ENCODE data around the gene COL9A1. TPM values are rescaled to one million over a fixed set of nuclear protein-coding genes. Genes with fewer than 3 reads are reported as not detected.
A peak's percentile ranks its signal among the peaks of the same experiment; 100 is the strongest.

Gene COL9A1
- polyA plus RNA-seq, 3 donors = 27.0 to 39.3 (median 32.3) TPM

- no peak for DNase-seq (ENCODE audit: low read depth in 3 of 3, low spot score in 2 of 3)
Measured at GRCh38 chr6:70234561-70235236, 68.2 kb downstream of the COL9A1 start.

DNA sequence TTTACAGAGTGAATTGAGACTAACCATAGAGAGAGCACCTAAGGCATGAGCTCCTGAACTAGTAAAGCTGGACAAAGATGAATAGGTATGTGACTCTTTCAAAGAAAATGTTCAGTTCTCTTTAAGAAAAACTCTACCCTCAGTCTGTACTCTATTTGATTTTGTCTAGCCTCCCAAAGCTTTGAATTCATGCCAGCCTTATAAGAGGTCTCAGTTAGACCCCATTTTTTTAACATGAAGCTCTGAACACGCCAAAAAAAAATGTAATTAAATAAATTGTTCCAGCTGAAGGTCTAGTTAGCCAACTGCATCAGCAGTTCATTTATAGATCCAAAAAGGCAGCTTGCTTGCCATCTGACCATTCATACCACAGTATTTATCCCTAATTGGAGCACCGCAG is 71.6 kb downstream of the COL9A1 start:
- no peak for DNase-seq (ENCODE audit: low read depth in 3 of 3, low spot score in 2 of 3)

DNA sequence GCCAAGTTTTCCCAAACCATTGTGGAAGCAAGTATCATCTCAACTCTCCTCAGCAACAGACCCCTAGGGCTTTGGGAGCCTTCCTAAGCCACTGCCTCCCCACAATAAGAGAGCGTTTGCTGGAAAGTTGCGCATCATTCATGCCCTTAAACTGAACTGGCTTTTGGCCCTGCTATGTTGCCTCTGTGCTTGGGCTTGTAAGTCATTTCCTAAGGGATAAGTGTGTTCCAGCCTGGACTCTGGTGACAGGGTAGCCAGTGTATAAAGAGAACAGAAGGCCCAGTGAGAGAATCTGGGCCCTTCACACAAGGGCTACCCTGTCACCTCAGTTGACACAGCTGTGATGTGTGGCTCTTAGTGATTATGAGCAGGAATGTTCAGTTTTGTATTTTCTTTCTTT is 77.8 kb downstream of the COL9A1 start:
- DNase-seq (ENCODE audit: low read depth in 3 of 3, low spot score in 2 of 3) = no peak

- no peak for DNase-seq (ENCODE audit: low read depth in 3 of 3, low spot score in 2 of 3)
Measured at GRCh38 chr6:70222439-70222749, 80.5 kb downstream of the COL9A1 start.

- DNase-seq (ENCODE audit: low read depth in 3 of 3, low spot score in 2 of 3) = no peak
Measured at GRCh38 chr6:70221715-70222438, 81.0 kb downstream of the COL9A1 start.

DNA sequence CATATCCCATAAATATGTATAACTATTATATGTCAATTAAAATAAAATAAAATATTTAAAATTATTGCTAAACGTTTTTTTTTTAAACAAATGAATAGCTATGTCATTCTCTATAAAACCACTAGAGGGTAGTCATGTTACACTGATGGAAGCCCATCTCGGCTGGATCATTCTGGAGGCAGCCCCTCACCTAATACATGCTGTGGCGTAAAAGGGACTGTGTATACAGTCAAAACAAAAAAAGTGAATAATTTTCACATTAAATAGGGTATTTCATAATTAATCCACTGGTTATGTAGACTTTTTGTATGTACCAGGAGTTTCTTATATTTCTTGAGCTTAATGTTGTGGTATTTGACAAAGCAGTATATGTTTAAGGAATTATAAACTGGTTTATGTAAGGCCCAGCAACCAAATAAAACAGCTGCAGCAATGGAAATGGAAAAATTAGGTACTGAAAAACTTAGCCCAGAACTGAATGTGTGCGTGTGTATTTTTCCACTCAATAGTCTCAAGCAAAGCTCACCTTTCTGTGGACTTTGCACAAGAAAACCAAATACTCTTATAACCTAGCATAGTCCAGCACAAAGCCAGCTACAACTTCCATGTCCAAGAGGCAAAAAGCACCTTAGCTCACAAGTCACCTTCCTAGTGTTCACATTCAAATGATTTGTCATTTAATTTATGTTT is 81.7 kb downstream of the COL9A1 start:
- DNase-seq (ENCODE audit: low read depth in 3 of 3, low spot score in 2 of 3) = peak in 2 of 3 donors; percentile 6 to 27

DNA sequence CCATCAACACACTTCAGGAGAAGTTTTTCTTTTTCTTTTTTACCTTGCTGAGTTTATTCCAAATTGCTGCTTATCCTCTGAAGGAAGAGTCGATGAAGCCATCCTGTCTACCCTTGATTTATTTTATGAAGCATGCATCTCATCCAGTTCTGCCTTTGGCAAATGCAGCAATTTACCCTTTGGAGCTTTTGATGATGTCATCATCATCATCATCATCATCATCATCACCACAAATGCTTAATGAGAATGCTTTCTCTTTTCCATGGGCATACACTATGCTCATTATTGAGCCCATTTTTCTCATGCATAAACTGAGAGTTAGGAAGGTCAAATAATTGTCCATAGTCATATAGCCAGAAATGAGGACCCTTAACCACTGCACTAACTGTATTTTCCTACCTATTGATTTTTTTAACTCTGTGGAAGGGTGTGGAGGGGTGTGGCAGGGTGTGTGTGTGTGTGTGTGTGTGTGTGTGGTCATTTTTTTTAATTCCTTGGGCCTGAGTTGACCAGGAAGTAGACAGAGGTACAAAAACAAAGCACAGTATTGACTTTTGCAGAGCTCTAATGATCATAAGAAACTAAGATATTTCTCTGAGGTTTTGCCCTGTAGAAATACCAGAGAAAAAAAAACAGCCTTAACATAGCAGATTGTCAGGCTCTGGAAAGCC is 82.8 kb downstream of the COL9A1 start:
- no peak for DNase-seq (ENCODE audit: low read depth in 3 of 3, low spot score in 2 of 3)

GRCh38 chr6:70216767-70217166 is 86.1 kb downstream of the COL9A1 start:
- no peak for DNase-seq (ENCODE audit: low read depth in 3 of 3, low spot score in 2 of 3)

- no peak for DNase-seq (ENCODE audit: low read depth in 3 of 3, low spot score in 2 of 3)
Measured at GRCh38 chr6:70215460-70216108, 87.3 kb downstream of the COL9A1 start.

GRCh38 chr6:70210462-70210861 is 92.4 kb downstream of the COL9A1 start:
- no peak for DNase-seq (ENCODE audit: low read depth in 3 of 3, low spot score in 2 of 3)

DNA sequence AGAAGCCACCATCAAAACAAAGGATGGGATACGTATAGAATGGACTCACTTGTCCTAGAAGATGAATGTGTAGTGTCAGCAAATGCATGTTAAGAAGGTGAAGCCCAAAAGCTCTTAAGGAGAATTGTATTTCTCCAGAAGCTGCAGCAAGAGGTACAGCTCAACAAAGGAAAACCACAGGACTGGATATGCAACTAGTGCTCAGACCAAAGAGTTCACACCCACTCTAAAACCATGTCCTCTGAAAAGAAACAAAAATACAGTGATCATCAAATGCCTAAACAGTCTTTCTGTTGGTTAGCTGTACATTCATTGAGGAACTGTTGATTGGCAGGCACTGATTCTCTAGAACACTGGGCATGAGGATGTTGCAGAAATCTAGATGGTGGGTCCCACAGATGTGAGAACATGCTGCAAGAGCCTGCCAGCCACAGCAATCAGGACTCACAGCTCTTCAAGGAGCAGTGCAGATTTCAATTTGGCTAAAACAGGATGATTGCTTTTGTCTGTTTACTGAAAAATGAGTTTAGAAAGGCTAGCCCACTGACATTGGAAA is 94.6 kb downstream of the COL9A1 start:
- DNase-seq (ENCODE audit: low read depth in 3 of 3, low spot score in 2 of 3) = no peak

- no peak for DNase-seq (ENCODE audit: low read depth in 3 of 3, low spot score in 2 of 3)
Measured at GRCh38 chr6:70198785-70199184, 104.1 kb downstream of the COL9A1 start.

DNA sequence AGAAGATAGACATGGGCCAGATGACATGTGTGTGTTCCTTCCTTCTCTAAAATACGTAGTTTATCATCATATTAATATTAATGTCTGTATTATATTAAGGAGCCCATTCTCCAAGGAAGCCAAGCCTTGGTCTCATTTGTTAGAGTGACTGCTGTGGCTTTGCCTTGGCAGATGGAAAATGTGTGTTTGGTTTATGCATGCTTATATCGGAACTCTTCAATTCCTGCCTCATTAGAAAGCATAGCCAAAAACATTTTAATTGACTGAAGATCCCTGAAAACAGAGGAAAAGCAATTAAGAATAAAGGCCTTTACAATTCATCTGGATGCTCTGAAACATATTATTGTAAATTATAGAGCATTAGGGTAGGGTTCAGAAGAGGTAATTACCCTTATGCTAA is 106.4 kb downstream of the COL9A1 start:
- no peak for DNase-seq (ENCODE audit: low read depth in 3 of 3, low spot score in 2 of 3)

DNA sequence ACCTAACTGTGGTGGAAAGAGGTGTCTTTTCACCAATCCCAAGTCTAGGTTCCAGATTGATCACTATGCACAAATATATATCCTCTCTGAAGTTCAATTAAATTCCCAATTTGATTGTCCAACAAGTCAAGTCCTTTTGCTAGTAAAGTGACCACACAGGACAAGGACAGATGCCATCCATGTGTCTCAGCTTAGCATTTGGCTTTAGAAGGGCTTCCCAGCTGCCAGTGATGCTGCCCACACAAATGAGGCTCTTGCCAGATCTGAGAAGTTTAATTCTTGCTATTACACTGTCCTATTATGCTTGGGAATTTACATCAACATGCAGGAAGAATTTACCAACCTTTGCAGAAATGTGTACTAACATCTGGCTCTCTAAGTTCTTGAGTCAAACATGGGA is 108.5 kb downstream of the COL9A1 start:
- DNase-seq (ENCODE audit: low read depth in 3 of 3, low spot score in 2 of 3) = no peak

- DNase-seq (ENCODE audit: low read depth in 3 of 3, low spot score in 2 of 3) = no peak
Measured at GRCh38 chr6:70188202-70188601, 114.7 kb downstream of the COL9A1 start.

- DNase-seq (ENCODE audit: low read depth in 3 of 3, low spot score in 2 of 3) = no peak
Measured at GRCh38 chr6:70186461-70186860, 116.4 kb downstream of the COL9A1 start.

- DNase-seq (ENCODE audit: low read depth in 3 of 3, low spot score in 2 of 3) = no peak
Measured at GRCh38 chr6:70184723-70185122, 118.2 kb downstream of the COL9A1 start.

- DNase-seq (ENCODE audit: low read depth in 3 of 3, low spot score in 2 of 3) = no peak
Measured at GRCh38 chr6:70183538-70183937, 119.3 kb downstream of the COL9A1 start.

- no peak for DNase-seq (ENCODE audit: low read depth in 3 of 3, low spot score in 2 of 3)
Measured at GRCh38 chr6:70180901-70181599, 121.8 kb downstream of the COL9A1 start.
